Measurements from ENCODE around the gene SIN3B. TPM values are rescaled to one million over a fixed set of nuclear protein-coding genes. Genes with fewer than 3 reads are reported as not detected.
"Not testable (repeated sequence)": the region's sequence is repeated elsewhere in the genome, so short reads cannot be mapped to it uniquely, and the experiment has no call there.

SIN3B gene
- total RNA-seq, 1 donor from 2014 or later: 31.7 TPM

GRCh38 chr19:16861011-16861410 is 31.8 kb downstream of the SIN3B start:
- DNase-seq (ENCODE audit: low spot score): no peak

GRCh38 chr19:16861834-16862233 is 32.6 kb downstream of the SIN3B start:
- DNase-seq (ENCODE audit: low spot score): no peak
- intact Hi-C loops (cut with DNase I): no loop called here

More at GRCh38 chr19:16861011-16861410, 31.8 kb downstream of the SIN3B start:
- intact Hi-C loops (cut with DNase I): no loop called here

GRCh38 chr19:16862826-16863415 is 33.7 kb downstream of the SIN3B start:
- DNase-seq (ENCODE audit: low spot score): no peak
- intact Hi-C loops (cut with DNase I): no loop called here

- DNase-seq (ENCODE audit: low spot score): no peak
- intact Hi-C loops (cut with DNase I): no loop called here
Observed at GRCh38 chr19:16867211-16867610, 38.0 kb downstream of the SIN3B start.

GRCh38 chr19:16868423-16869130 is 39.4 kb downstream of the SIN3B start:
- no peak for DNase-seq (ENCODE audit: low spot score)
- intact Hi-C loops (cut with DNase I): no loop called here

GRCh38 chr19:16869331-16869972 is 40.3 kb downstream of the SIN3B start:
- no peak for DNase-seq (ENCODE audit: low spot score)
- intact Hi-C loops (cut with DNase I): no loop called here

- intact Hi-C loops (cut with DNase I): no loop called here
- DNase-seq (ENCODE audit: low spot score): no peak
Observed at GRCh38 chr19:16871871-16872270, 42.7 kb downstream of the SIN3B start.

- intact Hi-C loops (cut with DNase I): no loop called here
- no peak for DNase-seq (ENCODE audit: low spot score)
Observed at GRCh38 chr19:16872728-16873127, 43.5 kb downstream of the SIN3B start.

- intact Hi-C loops (cut with DNase I): no loop called here
- no peak for DNase-seq (ENCODE audit: low spot score)
Observed at GRCh38 chr19:16873594-16873993, 44.4 kb downstream of the SIN3B start.

GRCh38 chr19:16874250-16874977 is 45.2 kb downstream of the SIN3B start:
- intact Hi-C loops (cut with DNase I): no loop called here
- DNase-seq (ENCODE audit: low spot score): no peak

- intact Hi-C loops (cut with DNase I): not testable (repeated sequence)
Observed at GRCh38 chr19:16874978-16875299, 45.7 kb downstream of the SIN3B start.

GRCh38 chr19:16875584-16876555 is 46.7 kb downstream of the SIN3B start:
- intact Hi-C loops (cut with DNase I): no loop called here
- DNase-seq (ENCODE audit: low spot score): no peak

More at GRCh38 chr19:16874978-16875299, 45.7 kb downstream of the SIN3B start:
- not testable (repeated sequence) for DNase-seq (ENCODE audit: low spot score)

GRCh38 chr19:16876904-16877361 is 47.7 kb downstream of the SIN3B start:
- DNase-seq (ENCODE audit: low spot score): no peak
- intact Hi-C loops (cut with DNase I): no loop called here

GRCh38 chr19:16877581-16877980 is 48.4 kb downstream of the SIN3B start:
- DNase-seq (ENCODE audit: low spot score): no peak
- intact Hi-C loops (cut with DNase I): no loop called here

- intact Hi-C loops (cut with DNase I): no loop called here
- no peak for DNase-seq (ENCODE audit: low spot score)
Observed at GRCh38 chr19:16878181-16878965, 49.2 kb downstream of the SIN3B start.

GRCh38 chr19:16880884-16881554 is 51.8 kb downstream of the SIN3B start:
- intact Hi-C loops (cut with DNase I): no loop called here
- no peak for DNase-seq (ENCODE audit: low spot score)

GRCh38 chr19:16882146-16882545 is 52.9 kb downstream of the SIN3B start:
- no peak for DNase-seq (ENCODE audit: low spot score)
- intact Hi-C loops (cut with DNase I): no loop called here

- DNase-seq (ENCODE audit: low spot score): no peak
- intact Hi-C loops (cut with DNase I): no loop called here
Observed at GRCh38 chr19:16883522-16883921, 54.3 kb downstream of the SIN3B start.

Data from cardiac septum (tissue), 1 donor.